Fibroblast of skin of right biceps (primary cell): ENCODE measurements around the gene IGFLR1.

Experiments
- DNase-seq: peaks from one replicate; pipeline ENCODE4 v3.0.0-alpha.2; 2013

IGFLR1 gene

DNA sequence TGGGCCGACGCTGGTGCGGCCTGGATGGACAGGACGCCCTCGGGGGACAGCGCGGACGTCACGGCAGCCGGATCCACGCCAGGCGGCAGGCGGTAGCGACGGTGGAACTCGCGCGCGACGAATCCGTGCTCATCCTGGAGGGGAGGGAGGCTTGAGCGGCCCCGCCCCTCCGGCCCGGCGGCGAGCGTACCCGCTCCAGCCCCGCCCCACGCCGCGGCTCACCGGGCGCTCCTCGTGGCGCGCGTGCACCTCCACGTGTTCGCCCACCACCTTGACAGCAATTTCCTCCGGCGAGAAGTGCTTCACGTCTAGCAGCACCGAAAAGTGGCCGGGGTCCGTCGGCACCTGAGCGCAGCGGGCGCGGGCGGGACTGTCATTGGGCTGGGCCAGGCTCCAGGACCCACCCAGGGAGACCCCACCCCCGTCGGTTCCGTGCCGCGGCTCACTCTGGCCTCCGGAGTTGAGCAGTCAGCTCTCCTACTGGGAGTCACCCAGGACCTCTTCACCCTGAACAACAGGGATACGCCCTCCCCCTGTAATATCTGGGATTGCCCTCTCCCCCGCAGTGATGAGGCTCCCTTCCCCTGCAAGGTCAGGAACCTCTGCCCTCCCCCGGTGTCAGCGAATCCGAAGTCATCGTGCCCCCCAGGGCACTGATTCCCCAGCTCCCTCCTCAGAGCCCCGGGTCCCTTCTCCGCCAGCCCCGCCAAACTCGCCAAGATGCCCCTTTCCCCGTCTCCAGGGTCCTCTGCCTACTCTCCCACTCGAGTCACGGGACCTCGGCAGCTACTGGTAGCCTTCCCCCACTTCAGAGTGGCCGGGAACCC lies 13.5 kb upstream of the IGFLR1 start:
- peak; percentile 68 for DNase-seq

DNA sequence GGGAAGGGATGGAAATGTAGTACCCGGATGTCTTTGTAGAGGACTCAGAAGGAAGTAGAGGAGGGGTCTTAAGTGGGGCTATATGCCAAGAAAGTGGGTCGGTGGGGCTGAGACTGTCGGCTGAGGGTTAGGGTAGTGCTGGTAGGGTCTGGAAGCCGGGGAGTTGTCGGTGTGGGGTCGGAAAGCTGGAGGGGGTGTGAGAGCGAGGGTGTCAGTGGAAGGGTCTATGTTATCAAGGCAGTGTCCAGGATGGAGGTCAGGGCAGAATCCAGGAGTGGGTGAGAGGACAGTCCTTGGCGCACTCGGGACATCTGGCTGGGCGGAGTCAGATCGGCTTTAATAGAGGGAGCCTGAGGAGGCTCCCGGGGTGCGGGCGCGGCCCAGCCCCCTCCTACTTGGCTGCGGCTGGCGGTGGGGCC lies 12.9 kb upstream of the IGFLR1 start:
- DNase-seq = no peak

DNA sequence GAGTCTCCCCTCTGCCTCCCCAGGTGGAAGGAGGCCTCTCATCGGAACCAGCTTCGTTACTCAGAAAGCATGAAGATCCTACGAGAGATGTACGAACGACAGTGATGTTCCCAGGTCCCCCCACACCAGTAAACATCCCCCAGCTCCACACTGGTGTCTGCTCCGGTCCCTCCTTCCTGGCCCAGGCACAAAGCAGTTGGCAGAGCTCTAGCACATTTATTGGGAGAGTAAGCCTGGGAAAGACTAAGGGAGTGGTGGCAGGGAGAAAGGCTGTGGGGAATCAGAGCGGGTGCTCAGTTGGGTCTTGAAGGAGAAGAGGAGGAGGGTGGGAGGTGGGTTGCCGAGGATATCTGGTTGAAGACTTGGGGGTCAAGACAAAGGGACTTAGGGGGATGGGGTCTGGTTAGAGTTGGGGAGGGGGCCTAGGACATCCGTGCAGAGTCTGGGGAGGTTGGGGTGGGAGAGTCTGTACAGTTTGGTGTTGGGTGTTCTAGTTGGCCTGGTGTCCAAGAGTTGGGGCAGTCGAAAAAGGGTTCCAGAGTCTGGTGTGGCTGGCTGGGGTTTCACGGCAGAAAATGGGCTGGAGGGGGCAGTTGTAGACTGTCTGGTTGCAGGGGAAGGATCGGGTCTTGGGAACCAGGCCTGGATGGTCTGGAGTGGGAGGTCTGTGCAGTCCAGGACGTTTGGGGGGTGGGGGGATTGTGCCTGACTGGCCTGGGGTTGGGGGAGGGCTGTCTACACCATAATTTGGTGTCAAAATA lies 12.3 kb upstream of the IGFLR1 start:
- no peak for DNase-seq

DNA sequence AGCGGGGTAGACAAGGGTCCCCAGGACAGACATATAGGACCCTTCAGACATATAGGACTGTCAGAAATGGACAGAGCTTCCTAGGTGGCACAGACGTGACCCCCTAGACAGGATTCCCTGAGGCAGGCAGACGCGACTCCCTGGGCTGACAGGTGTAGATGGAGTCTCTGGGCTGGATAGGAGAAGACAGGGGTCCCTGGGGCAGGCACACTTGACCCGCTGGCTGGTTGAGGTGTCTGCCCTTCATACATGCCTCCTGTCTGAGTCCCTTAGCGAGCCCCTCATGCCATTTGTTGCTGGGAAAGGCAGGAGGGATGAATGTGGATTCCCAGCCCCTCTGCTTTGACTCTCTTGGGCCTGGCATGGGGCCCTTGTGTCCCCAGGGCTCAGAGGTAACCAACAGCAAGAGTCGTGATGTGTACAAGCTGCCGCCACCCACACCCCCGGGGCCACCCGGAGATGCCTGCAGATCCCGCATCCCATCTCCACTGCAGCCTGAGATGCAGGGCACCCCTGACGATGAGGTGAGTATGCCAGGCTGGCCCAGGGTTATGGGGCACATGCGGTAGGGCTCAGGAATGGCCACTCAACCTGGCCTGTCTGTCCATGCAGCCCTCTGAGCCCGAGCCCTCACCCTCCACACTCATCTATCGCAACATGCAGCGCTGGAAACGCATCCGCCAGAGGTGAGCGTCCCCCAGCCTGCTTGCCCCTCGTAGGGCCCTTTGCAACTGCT lies 11.6 kb upstream of the IGFLR1 start:
- no peak for DNase-seq

DNA sequence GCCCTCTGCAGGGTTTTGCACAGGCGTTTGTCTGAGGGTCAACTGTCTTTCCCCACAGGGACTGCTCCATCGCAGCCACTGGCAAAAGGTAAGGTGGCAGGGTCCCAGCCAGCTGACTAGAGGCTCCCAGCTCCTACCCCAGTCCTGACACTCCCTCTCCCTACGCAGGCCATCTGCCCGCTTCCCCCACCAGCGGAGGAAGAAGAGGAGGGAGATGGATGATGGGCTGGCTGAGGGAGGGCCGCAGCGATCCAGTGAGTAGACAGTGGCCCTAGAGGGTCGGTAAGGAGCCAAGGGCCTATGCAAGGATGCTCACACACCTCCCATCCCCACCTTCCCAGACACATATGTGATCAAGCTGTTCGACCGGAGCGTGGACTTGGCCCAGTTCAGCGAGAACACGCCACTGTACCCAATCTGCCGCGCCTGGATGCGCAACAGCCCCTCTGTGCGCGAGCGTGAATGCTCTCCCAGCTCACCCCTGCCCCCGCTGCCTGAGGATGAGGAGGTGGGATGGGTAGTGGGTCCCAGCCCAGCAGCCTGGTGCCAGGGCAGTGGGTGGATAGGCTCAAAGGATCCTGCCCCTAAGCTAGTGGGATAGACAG lies 10.6 kb upstream of the IGFLR1 start:
- DNase-seq = no peak

DNA sequence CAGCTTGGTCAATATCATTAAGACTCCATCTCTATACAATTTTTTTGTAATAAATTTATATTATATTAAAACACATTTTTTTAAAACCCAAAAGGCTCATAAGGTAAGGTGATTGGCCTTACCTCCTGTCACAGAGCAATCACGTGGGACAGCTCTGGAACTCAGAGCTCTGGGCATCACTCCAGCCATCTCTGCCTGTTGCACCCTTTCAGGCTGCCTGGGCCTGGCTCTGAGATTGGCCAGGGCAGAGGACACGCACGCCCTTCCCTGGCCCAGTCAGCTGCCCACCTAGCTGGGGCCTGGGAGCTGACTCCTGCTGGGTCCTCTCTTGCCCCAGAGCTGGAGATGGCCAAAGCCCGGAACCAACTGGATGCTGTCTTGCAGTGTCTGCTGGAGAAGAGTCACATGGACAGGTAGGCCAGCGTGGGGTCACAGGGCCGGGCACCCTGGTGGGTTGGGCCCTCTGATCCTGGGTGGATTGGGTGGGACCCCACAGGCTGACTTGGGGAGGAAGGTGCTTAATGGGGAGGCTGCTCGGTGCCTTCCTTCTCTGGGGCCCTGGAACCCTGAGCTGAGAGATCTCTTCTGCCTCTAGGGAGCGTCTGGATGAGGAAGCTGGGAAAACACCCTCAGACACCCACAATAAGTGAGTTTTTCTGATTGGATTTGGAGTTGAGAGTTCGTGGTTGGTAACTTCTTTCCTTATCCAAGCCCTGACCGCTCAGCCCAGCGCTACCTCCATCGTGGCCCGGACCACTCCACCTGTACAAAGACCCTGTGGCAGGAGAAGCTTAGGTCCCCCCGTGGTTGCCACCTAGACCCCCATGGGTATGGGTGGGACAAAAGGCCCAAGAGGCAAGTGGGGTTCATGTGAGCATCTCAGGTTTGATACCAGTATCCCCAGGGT lies 9.8 kb upstream of the IGFLR1 start:
- no peak for DNase-seq

DNA sequence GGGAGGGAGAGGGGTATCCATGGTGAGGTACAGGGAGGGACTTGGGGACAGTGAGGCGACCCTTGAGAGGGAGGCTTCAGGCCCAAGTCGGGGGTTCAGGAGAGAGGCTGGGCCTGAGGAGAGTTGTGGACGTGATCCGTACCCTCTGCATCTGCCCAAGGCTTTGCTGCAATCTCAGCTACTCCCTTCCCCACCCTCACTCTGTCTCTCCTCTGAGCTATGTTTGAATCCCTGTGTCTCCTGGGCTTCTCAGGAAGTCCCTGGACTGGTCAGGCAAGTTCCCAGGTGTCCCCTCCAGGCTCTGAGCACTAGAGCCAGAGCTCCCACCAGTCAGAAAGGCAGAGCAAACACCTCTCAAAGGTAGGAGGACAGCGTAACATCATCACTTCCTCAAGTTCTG lies 7.9 kb upstream of the IGFLR1 start:
- DNase-seq = no peak

DNA sequence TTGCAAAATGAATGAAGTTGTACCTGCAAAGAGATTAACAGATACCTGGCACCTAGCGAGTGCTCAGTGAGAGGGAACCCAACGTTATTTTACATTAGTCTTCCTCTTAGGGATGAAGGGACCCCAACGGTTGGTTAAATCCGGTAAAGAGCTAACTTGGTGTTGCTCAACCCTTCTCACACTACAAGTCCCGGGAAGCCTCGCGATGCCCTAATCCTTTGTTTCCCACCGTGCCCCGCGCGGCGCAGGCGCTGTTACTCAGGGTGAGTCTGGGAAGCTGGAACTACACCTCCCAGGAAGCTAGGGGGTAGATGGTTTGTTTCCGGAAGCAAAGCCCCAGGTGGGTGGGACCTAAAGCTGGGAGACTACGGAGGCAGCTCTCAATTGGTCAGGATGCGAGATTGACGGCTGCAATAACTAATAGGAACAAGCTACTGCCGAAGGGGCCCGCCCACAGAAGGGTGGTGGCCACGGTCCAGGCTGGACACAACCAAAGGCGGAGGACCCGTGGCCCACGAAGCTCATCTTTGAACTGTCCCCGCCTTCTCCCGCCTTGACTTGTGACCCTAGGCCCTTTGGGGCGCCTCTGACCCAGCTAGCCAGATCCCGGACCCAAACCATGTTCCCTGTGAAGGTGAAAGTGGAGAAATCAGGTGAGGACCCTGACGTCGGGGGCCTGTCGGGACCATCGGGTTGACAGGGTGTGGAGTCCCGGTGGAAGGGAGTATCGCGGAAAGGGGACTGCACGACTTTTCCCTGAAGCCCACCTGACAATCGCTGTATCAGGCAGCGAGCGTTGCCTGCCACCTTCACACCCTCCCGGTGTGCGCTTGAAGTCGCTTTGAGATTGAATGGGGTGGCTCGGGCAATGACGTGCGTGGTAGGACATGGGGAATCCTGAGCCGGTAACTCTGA lies 6.1 kb upstream of the IGFLR1 start, which contains the start of gene LIN37:
TSS of gene LIN37 (plus strand) at position 471 of the 915 bp plus-strand sequence. CDS start at position 620, 149 bp downstream.
- DNase-seq = peak; percentile 99

DNA sequence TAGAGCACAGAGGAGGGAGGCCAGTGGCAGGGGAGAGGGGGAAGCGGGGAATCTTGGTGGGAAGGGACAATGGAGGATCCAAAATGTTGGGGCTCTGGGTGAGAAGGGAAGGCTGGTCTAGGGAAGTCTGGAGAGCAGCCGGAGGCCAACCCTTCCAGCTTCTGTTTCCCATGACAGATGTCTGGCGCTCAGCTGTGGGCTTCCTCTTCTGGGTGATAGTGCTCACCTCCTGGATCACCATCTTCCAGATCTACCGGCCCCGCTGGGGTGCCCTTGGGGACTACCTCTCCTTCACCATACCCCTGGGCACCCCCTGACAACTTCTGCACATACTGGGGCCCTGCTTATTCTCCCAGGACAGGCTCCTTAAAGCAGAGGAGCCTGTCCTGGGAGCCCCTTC lies 4.3 kb upstream of the IGFLR1 start:
- DNase-seq = no peak

DNA sequence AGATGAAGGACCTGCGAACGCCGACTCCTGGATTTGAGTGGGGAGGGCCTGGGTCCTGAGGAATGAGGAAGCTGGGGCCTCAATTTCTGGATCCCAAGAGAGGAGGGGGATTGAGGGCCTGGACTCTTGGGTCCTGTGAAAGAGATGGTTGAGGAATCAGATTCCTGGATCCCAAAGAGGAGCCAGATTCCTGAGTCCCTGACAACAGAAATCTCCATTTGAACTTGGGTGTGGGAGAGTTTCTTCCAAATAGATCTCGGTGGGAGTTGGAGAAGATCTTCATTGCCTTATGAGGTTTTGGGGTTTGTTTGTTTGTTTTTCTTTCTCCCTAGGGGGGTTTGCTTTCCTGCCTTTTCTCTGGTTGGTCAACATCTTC lies 3.8 kb upstream of the IGFLR1 start:
- DNase-seq = no peak

DNA sequence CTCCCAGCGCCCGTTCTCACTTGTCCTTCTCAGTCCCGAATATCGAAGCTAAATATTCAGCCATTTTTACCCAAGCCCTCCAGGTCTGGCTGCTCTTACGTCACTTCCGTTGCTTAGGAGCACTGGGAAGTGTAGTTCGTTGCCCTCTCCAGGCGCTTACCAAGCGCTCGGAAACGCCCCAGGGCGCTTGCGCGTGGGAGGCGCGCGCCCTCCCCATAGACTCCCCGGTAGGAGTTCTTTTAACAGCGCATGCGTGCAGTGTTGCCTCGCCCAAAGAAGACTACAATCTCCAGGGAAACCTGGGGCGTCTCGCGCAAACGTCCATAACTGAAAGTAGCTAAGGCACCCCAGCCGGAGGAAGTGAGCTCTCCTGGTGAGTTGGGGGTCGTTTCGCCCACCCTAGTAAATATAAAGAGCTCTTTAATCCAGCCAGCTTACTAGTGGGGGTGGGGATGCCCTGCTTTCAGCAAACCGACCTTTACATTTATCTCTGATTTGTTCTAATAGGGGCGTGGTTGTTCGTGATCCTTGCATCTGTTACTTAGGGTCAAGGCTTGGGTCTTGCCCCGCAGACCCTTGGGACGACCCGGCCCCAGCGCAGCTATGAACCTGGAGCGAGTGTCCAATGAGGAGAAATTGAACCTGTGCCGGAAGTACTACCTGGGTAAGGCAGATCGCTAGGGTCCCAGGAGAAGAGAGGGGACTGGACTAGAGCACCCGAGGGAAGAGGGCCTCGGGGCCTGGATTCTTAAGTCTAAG lies 3.3 kb upstream of the IGFLR1 start, which contains the start of the genes PSENEN and U2AF1L4:
TSS of gene PSENEN (plus strand) at position 324 of the 759 bp plus-strand sequence. CDS start at position 604, 280 bp downstream.
TSS of gene U2AF1L4 (minus strand) at position 91 of the 759 bp plus-strand sequence. CDS start at position 64, 27 bp downstream.
- peak; percentile 99 for DNase-seq

DNA sequence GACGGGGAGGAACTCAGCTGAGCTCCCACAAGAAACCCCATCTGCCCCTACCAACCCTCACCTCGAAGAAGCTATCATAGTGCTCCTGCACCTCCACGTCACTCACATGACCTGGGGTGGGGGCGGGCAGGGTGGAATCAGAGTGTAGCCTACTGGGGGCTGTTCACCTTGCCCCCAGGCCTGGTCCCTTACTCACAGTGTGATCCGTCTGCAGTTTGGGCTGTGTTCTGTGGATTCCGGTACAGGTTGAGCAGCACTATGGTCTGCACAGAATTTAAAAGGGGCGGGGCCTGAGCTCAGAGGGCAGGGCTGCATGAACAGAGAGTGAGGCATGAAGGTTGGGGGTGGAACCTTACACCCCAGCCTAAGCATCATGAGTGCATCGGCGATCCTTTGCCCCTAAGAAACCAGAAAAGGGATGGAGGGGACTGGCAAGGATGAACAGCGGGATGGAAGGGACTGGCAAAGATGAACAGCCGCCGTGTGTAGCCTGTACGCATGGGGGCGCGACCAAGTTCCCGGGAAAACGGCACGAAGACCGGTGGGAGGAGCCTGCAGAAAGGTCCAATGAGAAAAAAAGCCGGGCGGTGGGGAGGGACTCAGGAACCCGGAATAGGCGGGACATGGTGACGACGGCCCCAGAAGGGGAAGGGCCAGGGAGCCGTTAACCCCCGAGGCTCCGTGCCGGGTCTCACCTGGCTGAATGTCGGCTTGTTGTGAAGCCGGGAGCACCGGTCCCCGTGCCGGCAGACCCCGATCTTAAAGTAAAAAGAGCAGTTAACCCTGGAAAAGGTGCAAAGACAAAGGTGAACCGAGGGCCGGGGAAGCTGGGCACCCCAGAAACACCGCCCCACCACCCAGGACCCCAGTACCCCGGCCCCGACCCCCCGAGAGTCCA lies 2.4 kb upstream of the IGFLR1 start:
- DNase-seq = peak; percentile 97

DNA sequence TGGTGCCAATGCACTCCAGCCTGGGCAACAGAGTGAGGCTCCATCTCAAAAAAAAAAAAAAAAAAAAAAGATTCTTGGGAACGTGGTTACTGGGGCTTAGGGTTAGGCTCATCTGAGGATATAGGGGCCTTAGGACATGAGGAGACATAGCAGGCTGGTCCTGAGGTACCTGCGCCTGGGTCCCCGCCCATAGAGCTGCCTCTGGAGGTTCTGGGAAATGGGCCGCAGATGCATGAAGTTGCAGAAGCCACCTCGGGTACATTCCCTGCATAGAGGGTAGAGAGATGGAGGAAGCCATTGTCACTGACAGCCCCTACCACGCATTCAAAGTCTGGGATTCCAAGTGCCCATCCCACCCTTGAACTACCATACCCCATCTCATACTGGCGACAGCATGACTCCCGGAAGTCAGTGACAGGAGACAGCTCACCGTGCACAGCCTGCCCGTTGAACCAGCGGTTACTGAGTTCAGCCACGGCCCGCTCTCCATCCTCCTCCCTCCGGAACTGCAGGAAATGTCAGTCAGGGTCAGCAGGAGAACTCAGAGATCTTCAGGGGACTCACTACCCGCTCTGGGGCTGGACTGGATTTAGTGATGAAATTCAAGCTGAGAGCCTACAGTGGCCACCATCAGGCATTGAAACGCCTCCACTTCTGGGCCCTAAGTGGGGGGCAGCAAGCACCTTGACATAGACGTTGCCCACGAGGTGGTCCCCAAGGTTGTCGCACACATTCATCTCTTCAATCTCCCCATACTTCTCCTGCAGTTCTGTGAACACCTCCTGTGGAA lies 1.6 kb upstream of the IGFLR1 start:
- DNase-seq = no peak

DNA sequence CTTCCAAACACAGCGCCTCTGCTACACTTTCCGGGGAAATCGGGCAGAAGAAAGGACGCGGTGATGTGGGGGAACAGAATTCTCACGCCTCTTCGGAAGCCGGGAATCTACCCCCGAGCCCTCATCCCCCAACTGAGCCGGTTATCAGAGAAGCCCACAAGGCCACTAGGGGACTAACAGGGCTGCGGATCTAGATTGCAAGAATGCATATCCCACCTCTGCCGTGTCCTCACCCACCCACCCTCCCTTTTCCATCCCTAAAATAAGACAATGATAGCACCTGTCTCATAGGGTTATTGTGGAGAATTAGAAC lies 1.1 kb downstream of the IGFLR1 start:
- DNase-seq = no peak

DNA sequence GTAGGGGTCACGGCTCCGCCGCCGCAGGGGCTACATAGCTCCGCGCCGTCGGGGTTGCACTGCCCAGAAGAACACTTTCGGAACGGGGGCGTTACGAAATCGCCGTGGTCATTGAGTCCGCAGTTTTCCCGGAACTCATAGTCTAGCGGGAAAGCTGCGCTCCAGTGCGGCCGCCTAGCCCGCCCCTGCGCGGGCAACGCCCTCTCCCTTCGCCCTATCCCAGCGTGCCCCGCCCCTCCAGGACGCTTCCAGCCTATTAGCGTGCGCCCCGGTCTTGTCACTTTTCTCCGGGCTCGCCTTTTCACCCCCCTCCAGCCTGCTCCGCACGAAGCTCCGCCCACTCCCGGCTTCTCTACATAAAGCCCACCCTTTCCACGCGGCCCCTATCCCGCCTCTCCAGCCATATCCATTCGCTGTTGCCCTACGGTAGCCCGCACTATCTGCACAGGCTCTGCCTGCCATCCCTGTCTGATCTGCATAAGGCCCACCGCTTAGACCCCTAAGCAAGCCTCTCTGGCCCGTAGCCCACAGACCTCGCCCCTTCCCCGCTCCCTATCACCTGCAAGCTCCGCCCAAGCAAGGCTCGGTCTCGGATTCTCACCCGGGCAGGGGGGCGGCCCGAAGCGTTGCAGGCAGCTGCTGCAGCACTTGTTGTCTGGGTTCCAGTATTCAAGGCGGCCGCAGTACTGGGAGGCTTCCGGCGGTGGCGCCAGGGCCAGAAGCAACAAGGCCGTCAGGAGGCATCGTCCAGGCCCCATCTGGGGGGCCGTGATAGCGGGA lies 1.6 kb downstream of the IGFLR1 start:
- DNase-seq = peak; percentile 96

DNA sequence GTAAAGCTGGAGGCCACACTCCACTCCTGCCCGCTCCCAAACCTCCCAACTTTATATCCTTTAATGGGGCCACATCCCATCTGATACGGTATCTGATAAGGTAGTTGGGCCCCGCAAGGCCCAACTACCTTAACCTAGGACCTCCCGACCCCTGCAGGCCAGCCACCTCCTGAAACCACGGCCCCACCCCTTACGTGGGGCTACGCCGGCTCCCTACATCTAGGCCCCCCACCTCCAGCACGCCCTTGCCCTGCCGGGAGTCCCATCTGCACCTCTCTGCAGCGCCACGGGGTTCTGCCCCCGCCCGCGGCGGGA lies 2.2 kb downstream of the IGFLR1 start:
- no peak for DNase-seq
